Measurements from ENCODE around the gene PTBP3. TPM values are rescaled to one million over a fixed set of nuclear protein-coding genes. Genes with fewer than 3 reads are reported as not detected.
A peak's percentile ranks its signal among the peaks of the same experiment; 100 is the strongest.

PTBP3 gene
- total and polyA plus RNA-seq, 2 of the 13 experiments (the other 11 are each of a cell fraction or from before 2014, with no cell fraction given) = 52.8 to 61.1 TPM

- TF ChIP-seq FOXA3 (CRISPR knock-in tag; IDR thresholded peaks at IDR 0.05) = peak; percentile 75
- TF ChIP-seq ZFP37 (CRISPR knock-in tag; IDR thresholded peaks at IDR 0.05; ENCODE audit: borderline replicate concordance) = no peak
- peak; percentile 40; the same call in 1 of the 2 replicates for TF ChIP-seq SP4 (CRISPR knock-in tag; IDR thresholded peaks at IDR 0.05)
- TF ChIP-seq ASH2L (IDR thresholded peaks at IDR 0.05; ENCODE audit: insufficient read length, low read depth, low read length) = peak; percentile 90
- peak; percentile 76; the same call in 1 of the 2 replicates for TF ChIP-seq ZNF749 (CRISPR knock-in tag; IDR thresholded peaks at IDR 0.05; ENCODE audit: borderline replicate concordance)
Measured at GRCh38 chr9:112332977-112333638, at the start of gene PTBP3 (continued).

GRCh38 chr9:112382501-112383364, 49.3 kb upstream of the PTBP3 start:
- DNase-seq (ENCODE audit: low spot score) (peak; percentile 88), FAIRE-seq (peak; percentile 64), ATAC-seq (peak; percentile 23)
- Histone ChIP-seq H3K79me2 (ENCODE audit: insufficient read depth, low read length) (peaks cover 81% of the 10 kb centered on the region), H3K27me3 (ENCODE audit: control insufficient read depth in 1 of 2, insufficient read depth in 2 of 2, low read length in 2 of 2) (no peaks in the 10 kb centered on the region; a peak in 1 of 5 replicates), H3K27ac (ENCODE audit: extremely low read length, insufficient read depth, low read length) (peak overlapping the region; percentile 57), H3K9me3 (ENCODE audit: low read length) (no peaks in the 10 kb centered on the region), H2AFZ (ENCODE audit: low read length) (no peak overlapping the region), H3K9ac (ENCODE audit: insufficient read depth, low read depth, low read length) (peak overlapping the region; percentile 10; the same call in 1 of the 2 replicates), H3K4me3 (replicated peaks in 1 of 3; ENCODE audit: insufficient read depth in 1 of 3, low read depth in 2 of 3, low read length in 3 of 3) (peak overlapping the region in 2 of 3 experiments; percentile 16 to 42; a peak in 4 of 6 replicates), H4K20me1 (ENCODE audit: insufficient read depth, low read length) (peaks cover 4% of the 10 kb centered on the region; the same call in 1 of the 2 replicates), H3K4me2 (ENCODE audit: low read depth, low read length) (peak overlapping the region; percentile 70), H3K36me3 (replicated peaks in 1 of 2; ENCODE audit: control insufficient read depth in 1 of 2, insufficient read depth in 2 of 2, low read length in 2 of 2) (no peaks in the 10 kb centered on the region; a peak in 1 of 5 replicates), H3K4me1 (ENCODE audit: insufficient read depth, low read length) (peaks cover 58% of the 10 kb centered on the region)
- in situ Hi-C loops (cut with HindIII; ENCODE audit: extremely low pct_ligation_motif_present, low pct_unique_long_range_greater_than_20kb) (no loop called here), intact Hi-C loops (cut with micrococcal nuclease; ENCODE audit: unreplicated experiment) (loop anchor here (10.0 kb wide), 1 partner anchor 332 kb away; the partner anchor contains the start of gene INIP)
- WGBS (ENCODE audit: low lambda C conversion rate) = 34% methylated on average over 11 of the region's 11 CpGs
- ChIA-PET POLR2A (no interaction called here), CTCF (ENCODE audit: low intra/inter-chr PET ratio, low total read pairs) (no interaction called here)
- BruUV-seq (replicated peaks) = TSS peak; percentile 27
- peak in 1 of 2 experiments; percentile 83; a peak in 2 of 4 replicates for TF ChIP-seq EP300 (IDR thresholded peaks at IDR 0.05; ENCODE audit: low read depth in 2 of 2, low read length in 2 of 2)
- TF ChIP-seq EP300 (CRISPR knock-in tag; IDR thresholded peaks at IDR 0.05; ENCODE audit: borderline replicate concordance) = peak; percentile 44; the same call in 1 of the 2 replicates
- TF ChIP-seq HNF4A (CRISPR knock-in tag; IDR thresholded peaks at IDR 0.05) = peak; percentile 89
- peak; percentile 74 for TF ChIP-seq ZNF362 (CRISPR knock-in tag; IDR thresholded peaks at IDR 0.05; ENCODE audit: borderline replicate concordance)
- no peak for TF ChIP-seq PHF8 (CRISPR knock-in tag; IDR thresholded peaks at IDR 0.05)
- no peak for TF ChIP-seq XBP1 (CRISPR knock-in tag; IDR thresholded peaks at IDR 0.05)
- peak; percentile 66 for TF ChIP-seq CREM (IDR thresholded peaks at IDR 0.05)
- TF ChIP-seq CREM (CRISPR knock-in tag; IDR thresholded peaks at IDR 0.05) = no peak
- peak; percentile 32; the same call in 1 of the 2 replicates for TF ChIP-seq ZBTB7B (CRISPR knock-in tag; IDR thresholded peaks at IDR 0.05)
- peak; percentile 25; the same call in 1 of the 2 replicates for TF ChIP-seq RXRA (CRISPR knock-in tag; IDR thresholded peaks at IDR 0.05)
- TF ChIP-seq SKI (IDR thresholded peaks at IDR 0.05; ENCODE audit: partially characterized antibody) = peak; percentile 24
- TF ChIP-seq FOXP1 (IDR thresholded peaks at IDR 0.05) = no peak
- peak; percentile 74; the same call in 1 of the 2 replicates for TF ChIP-seq FOXP1 (CRISPR knock-in tag; IDR thresholded peaks at IDR 0.05)
- TF ChIP-seq SOX5 (CRISPR knock-in tag; IDR thresholded peaks at IDR 0.05; ENCODE audit: borderline replicate concordance) = peak; percentile 85
- peak; percentile 51; the same call in 1 of the 2 replicates for TF ChIP-seq NR2F2 (IDR thresholded peaks at IDR 0.05; ENCODE audit: borderline replicate concordance, low read depth)
- TF ChIP-seq GMEB1 (CRISPR knock-in tag; IDR thresholded peaks at IDR 0.05; ENCODE audit: borderline replicate concordance) = no peak
